WTC11 (cell line): ENCODE measurements around the gene CALHM1. TPM values are rescaled to one million over a fixed set of nuclear protein-coding genes. Genes with fewer than 3 reads are reported as not detected.

ENCODE experiments used
- ATAC-seq: fragments of 200-7000 bp; cut with Tn5 transposase; 2 replicates; pipeline ENCODE4 v1.10.0; 2021; ENCODE audit warnings: mild to moderate bottlenecking, moderate library complexity
- CTCF ChIA-PET: fragments of 300-600 bp; sonication (Branson Sonifier 250); formaldehyde crosslinking; loops from one replicate; lab custom pipeline; 2021; ENCODE audit warnings: antibody characterized with exemption; lab: Charles Lee
- POLR2A ChIA-PET: fragments of 350-600 bp; sonication (Branson Sonifier 250); formaldehyde crosslinking; loops from one replicate; lab custom pipeline; 2021; ENCODE audit warnings: antibody characterized with exemption; lab: Charles Lee
- DNase-seq: peaks from one replicate; pipeline ENCODE4 v3.0.0; 2021; ENCODE audit warnings: low spot score
- H3K27ac Mint-ChIP-seq: 2 replicates; pipeline ENCODE4 v1.8.0; 2021; ENCODE audit warnings: mixed read lengths
- H3K27me3 Mint-ChIP-seq: 2 replicates; pipeline ENCODE4 v1.8.0; 2021; ENCODE audit warnings: low read depth, mild to moderate bottlenecking, moderate library complexity, mixed read lengths
- H3K36me3 Mint-ChIP-seq: 2 replicates; pipeline ENCODE4 v1.8.0; 2021; ENCODE audit warnings: mixed read lengths
- H3K4me1 Mint-ChIP-seq: 2 replicates; pipeline ENCODE4 v1.8.0; 2022; ENCODE audit warnings: mixed read lengths
- H3K4me3 Mint-ChIP-seq: 2 replicates; pipeline ENCODE4 v1.8.0; 2021; ENCODE audit warnings: mild to moderate bottlenecking, moderate library complexity, mixed read lengths
- H3K9me3 Mint-ChIP-seq: 2 replicates; pipeline ENCODE4 v1.8.0; 2021; ENCODE audit warnings: mixed read lengths
- AFF4 ChIP-seq: sonication (generic); formaldehyde crosslinking; IDR thresholded peaks from 2 replicates; pipeline ENCODE4 v1.8.1; 2023; ENCODE audit warnings: mild to moderate bottlenecking, missing genetic modification reagents, borderline replicate concordance
- ATF3 ChIP-seq: sonication (generic); formaldehyde crosslinking; conservative IDR thresholded peaks from 2 replicates; pipeline ENCODE4 v1.8.1; 2022; ENCODE audit warnings: mild to moderate bottlenecking, missing genetic modification reagents
- ATF6 ChIP-seq: sonication (generic); formaldehyde crosslinking; IDR thresholded peaks from 2 replicates; pipeline ENCODE4 v1.8.1; 2023; ENCODE audit warnings: mild to moderate bottlenecking, missing genetic modification reagents
- CBFB ChIP-seq: sonication (generic); formaldehyde crosslinking; IDR thresholded peaks from 2 replicates; pipeline ENCODE4 v1.8.1; 2022; ENCODE audit warnings: mild to moderate bottlenecking, low read depth, missing genetic modification reagents
- CREB1 ChIP-seq: sonication (generic); formaldehyde crosslinking; IDR thresholded peaks from 2 replicates; pipeline ENCODE4 v1.8.0; 2023; ENCODE audit warnings: mild to moderate bottlenecking, missing genetic modification reagents
- E2F4 ChIP-seq: sonication (generic); formaldehyde crosslinking; IDR thresholded peaks from 2 replicates; pipeline ENCODE4 v1.8.1; 2022; ENCODE audit warnings: low read depth, mild to moderate bottlenecking, moderate library complexity, missing genetic modification reagents, borderline replicate concordance
- FOXK1 ChIP-seq: sonication (generic); formaldehyde crosslinking; IDR thresholded peaks from 2 replicates; pipeline ENCODE4 v1.8.0; 2022; ENCODE audit warnings: mild to moderate bottlenecking, moderate library complexity, missing genetic modification reagents
- GRHL2 ChIP-seq: fragments of 250-450 bp; sonication (Bioruptor Pico); IDR thresholded peaks from 2 replicates; pipeline ENCODE4 v1.8.0; 2022; ENCODE audit warnings: mild to moderate bottlenecking, moderate library complexity; ENCODE audit not compliant: insufficient replicate concordance, severe bottlenecking
- JAZF1 ChIP-seq: fragments of 250-450 bp; sonication (Bioruptor Pico); IDR thresholded peaks from 2 replicates; pipeline ENCODE4 v1.9.0; 2021; ENCODE audit warnings: moderate library complexity, mild to moderate bottlenecking, inconsistent platforms
- PREB ChIP-seq: sonication (generic); formaldehyde crosslinking; IDR thresholded peaks from 2 replicates; pipeline ENCODE4 v1.8.1; 2022; ENCODE audit warnings: mild to moderate bottlenecking, missing genetic modification reagents, moderate library complexity, borderline replicate concordance
- RELA ChIP-seq: sonication (generic); formaldehyde crosslinking; IDR thresholded peaks from 2 replicates; pipeline ENCODE4 v1.8.1; 2022; ENCODE audit warnings: missing genetic modification reagents, mild to moderate bottlenecking, borderline replicate concordance
- SMAD3 ChIP-seq: sonication (generic); formaldehyde crosslinking; IDR thresholded peaks from 2 replicates; pipeline ENCODE4 v1.8.0; 2022; ENCODE audit warnings: missing genetic modification reagents, mild to moderate bottlenecking, borderline replicate concordance
- SOX15 ChIP-seq: fragments of 250-450 bp; sonication (Bioruptor Pico); IDR thresholded peaks from 2 replicates; pipeline ENCODE4 v1.9.0; 2021; ENCODE audit warnings: mild to moderate bottlenecking
- USF2 ChIP-seq: sonication (generic); formaldehyde crosslinking; IDR thresholded peaks from 2 replicates; pipeline ENCODE4 v1.8.1; 2023; ENCODE audit warnings: mild to moderate bottlenecking, missing genetic modification reagents, moderate library complexity
- ZBTB43 ChIP-seq: sonication (generic); formaldehyde crosslinking; IDR thresholded peaks from 2 replicates; pipeline ENCODE4 v1.8.1; 2023; ENCODE audit warnings: mild to moderate bottlenecking, missing genetic modification reagents
- ZNF121 ChIP-seq: sonication (generic); formaldehyde crosslinking; IDR thresholded peaks from 2 replicates; pipeline ENCODE4 v1.8.0; 2023; ENCODE audit warnings: missing genetic modification reagents
- ZNF219 ChIP-seq: sonication (generic); formaldehyde crosslinking; IDR thresholded peaks from 2 replicates; pipeline ENCODE4 v1.8.0; 2023; ENCODE audit warnings: missing genetic modification reagents, mild to moderate bottlenecking, borderline replicate concordance
- ZNF232 ChIP-seq: sonication (generic); formaldehyde crosslinking; IDR thresholded peaks from 2 replicates; pipeline ENCODE4 v1.8.0; 2022; ENCODE audit warnings: mild to moderate bottlenecking, missing genetic modification reagents
- ZNF396 ChIP-seq: fragments of 250-450 bp; sonication (Bioruptor Pico); IDR thresholded peaks from 2 replicates; pipeline ENCODE4 v1.8.0; 2021; ENCODE audit warnings: mild to moderate bottlenecking, moderate library complexity, borderline replicate concordance
- total RNA-seq: library from RNA; stranded (reverse); gene quantifications from 3 replicates; pipeline ENCODE4 v1.2.3, GENCODE V29; 2021

The CALHM1 gene
- total RNA-seq, 1 experiment from 2014 or later: 0.39 TPM

- ATAC-seq: no peak
- ChIA-PET POLR2A (interaction anchor here (1.1 kb wide), 1 partner anchor 10 kb away, joined by 3 read pairs; no protein-coding TSS in a partner anchor), CTCF (no interaction called here)
- DNase-seq: no peak
- Mint-ChIP-seq H3K4me1 (peaks cover 7% of the 10 kb centered on the region), H3K36me3 (no peaks in the 10 kb centered on the region), H3K9me3 (no peaks in the 10 kb centered on the region), H3K27ac (no peak overlapping the region), H3K27me3 (no peaks in the 10 kb centered on the region), H3K4me3 (no peak overlapping the region)
- TF ChIP-seq GRHL2 (CRISPR knock-in tag): no peak
- no peak for TF ChIP-seq ZNF396 (CRISPR knock-in tag)
- no peak for TF ChIP-seq SOX15 (CRISPR knock-in tag)
- no peak for TF ChIP-seq ZBTB43 (CRISPR knock-in tag)
- TF ChIP-seq AFF4 (CRISPR knock-in tag): no peak
- TF ChIP-seq PREB (CRISPR knock-in tag): no peak
- TF ChIP-seq ZNF219 (CRISPR knock-in tag): no peak
- TF ChIP-seq ATF3: no peak
- no peak for TF ChIP-seq USF2 (CRISPR knock-in tag)
- no peak for TF ChIP-seq FOXK1
- no peak for TF ChIP-seq ZNF232 (CRISPR knock-in tag)
- no peak for TF ChIP-seq SMAD3
- TF ChIP-seq E2F4: no peak
- TF ChIP-seq RELA: no peak
- TF ChIP-seq JAZF1 (CRISPR knock-in tag): no peak
- TF ChIP-seq ZNF121 (CRISPR knock-in tag): no peak
- no peak for TF ChIP-seq CREB1
- no peak for TF ChIP-seq CBFB (CRISPR knock-in tag)
- no peak for TF ChIP-seq ATF6 (CRISPR knock-in tag)
Measured at GRCh38 chr10:103478671-103479070, 20.0 kb upstream of the CALHM1 start.
